ENCODE data around the gene FBXO10.
"Not testable (repeated sequence)": the region's sequence is repeated elsewhere in the genome, so short reads cannot be mapped to it uniquely, and the experiment has no call there.

Gene FBXO10

GRCh38 chr9:37508135-37508833 lies 67.9 kb downstream of the FBXO10 start:
- DNase-seq, result no peak

DNA sequence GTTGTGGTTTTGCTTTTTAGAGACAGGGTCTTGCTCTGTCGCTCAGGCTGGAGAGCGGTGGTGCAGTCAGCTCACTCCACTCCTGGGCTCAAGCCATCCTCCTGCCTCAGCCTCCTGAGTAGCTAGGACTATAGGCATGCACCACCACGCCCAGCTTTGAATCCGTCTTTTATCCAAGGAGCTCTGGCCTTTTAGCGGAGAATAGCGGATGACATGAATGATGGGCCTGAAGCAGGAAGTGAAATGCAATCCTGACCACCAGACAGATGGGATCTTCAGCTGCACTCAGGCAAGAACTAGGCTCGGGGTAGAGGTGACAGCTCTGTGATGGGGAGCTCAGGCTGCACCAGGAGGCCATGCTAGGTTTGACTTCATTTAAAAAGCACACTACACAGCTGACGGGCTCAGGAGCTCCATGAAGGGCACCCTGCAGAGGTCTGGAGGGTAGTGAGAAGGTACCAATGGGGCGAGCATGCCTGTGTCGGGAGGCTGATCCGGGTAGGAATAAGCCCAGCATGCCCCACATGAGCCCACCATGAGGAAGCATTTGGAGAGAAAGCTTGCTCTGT lies 68.5 kb downstream of the FBXO10 start:
- DNase-seq, result no peak

DNA sequence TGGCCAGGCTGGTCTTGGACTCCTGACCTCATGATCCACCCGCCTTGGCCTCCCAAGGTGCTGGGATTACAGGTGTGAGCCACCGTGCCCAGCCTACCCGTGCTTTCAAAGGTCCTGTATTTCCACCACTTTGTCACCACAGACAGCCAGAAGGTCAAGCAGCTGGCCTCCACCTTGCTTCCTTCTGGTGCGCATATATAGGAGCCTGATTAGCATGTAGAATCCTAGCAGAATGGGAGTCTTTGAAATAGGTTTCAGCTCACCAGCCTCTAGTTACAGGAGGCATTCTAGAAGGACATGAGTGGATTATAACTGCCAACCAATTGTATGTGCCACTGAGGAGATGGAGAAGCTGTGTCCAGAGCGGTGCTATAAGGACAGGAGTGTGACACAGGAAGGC lies 71.6 kb downstream of the FBXO10 start:
- no peak for DNase-seq

GRCh38 chr9:37503736-37504135 lies 72.4 kb downstream of the FBXO10 start:
- DNase-seq, result no peak

GRCh38 chr9:37501957-37502596 lies 74.1 kb downstream of the FBXO10 start:
- DNase-seq, result no peak

DNA sequence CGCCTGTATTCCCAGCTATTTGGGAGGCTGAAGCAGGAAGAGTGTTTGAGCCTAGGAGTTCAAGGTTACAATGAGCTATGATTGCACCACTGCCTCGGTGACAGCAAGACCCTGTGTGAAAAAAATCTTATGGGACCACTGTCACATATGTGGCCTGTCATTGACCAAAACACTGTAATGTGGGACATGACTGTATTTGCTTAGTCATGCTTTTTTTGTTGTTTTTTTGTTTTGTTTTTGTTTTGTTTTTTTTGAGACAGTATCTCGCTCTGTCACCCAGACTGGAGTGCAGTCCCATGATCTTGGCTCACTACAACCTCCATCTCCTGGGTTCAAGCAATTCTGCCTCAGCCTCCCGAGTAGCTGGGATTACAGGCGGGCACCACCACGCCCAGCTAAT lies 76.9 kb downstream of the FBXO10 start:
- DNase-seq, result no peak

DNA sequence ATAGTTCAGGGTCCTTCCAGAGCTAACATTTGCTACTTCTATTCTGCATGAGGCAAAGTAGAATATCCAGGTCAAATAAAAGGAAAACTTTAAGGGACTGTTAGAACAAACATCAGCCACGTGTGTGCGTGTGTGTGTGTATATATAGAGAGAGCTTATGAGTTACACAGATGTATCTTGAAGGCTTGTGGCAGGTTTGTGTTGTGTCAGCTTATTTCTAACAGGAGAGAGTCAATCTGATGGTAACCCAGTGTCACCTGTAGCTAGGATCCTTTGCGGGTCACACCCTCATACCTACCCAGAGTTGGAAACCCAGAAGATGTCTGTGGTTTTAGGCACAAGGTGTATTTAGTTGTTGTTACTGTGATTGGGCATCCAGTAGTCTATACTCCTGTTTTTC lies 77.7 kb downstream of the FBXO10 start:
- no peak for DNase-seq

DNA sequence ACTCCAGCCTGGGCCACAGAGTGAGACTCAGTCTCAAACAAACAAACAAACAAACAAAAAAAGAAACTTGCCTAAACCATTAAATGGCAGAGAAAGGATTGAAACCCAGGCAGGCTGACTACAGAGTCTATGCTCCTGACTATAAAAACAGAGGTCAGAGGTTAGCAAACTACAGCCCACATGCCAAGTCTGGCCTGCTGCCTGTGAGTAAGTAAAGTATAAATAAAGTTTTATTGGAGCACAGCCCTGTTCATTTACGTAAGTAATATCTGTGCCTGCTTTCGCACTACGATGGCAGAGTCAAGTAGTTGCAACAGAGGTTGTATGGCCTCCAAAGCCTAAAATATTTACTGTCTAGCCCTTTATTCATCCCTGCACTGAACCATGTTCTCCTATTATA lies 78.9 kb downstream of the FBXO10 start:
- DNase-seq, result no peak

DNA sequence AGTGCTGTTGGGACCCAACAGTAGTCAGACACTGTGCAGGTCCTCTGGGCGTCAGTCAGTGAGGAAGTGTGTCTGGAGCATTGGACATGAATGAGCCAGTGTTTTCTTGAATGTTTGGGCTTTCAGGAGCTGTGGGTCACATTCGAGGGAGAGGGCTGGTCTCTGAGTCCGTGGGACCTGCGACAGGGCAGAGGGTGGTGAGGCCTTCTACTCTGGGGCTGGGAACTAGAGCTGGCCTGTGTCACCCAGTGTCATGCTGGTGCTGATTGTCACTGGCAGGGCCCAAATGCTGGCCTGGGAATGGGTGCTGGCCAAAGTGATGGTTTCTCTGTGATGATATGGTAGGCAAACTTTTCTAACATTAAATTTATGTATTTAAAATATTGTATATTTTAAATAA lies 80.2 kb downstream of the FBXO10 start:
- DNase-seq, result no peak

DNA sequence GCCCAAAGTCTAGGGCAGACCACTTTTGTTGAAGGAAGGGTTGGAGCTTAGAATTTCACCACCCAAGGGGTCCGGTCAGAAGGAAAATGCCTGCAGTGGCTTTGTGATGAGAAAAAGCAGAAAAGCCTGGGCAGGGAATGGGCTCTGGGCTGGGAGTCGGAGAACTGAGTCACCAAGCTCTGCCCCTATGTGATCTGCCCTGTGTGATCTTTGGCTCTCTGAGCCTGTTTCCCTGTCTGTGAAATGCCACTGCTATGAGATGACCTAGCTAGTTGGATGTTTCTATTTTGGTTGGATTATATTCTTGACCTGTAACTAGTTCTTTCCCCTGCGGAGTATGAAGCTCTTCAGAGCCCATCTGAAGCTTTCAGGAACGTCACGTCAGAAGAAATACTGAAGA lies 80.6 kb downstream of the FBXO10 start:
- no peak for DNase-seq

DNA sequence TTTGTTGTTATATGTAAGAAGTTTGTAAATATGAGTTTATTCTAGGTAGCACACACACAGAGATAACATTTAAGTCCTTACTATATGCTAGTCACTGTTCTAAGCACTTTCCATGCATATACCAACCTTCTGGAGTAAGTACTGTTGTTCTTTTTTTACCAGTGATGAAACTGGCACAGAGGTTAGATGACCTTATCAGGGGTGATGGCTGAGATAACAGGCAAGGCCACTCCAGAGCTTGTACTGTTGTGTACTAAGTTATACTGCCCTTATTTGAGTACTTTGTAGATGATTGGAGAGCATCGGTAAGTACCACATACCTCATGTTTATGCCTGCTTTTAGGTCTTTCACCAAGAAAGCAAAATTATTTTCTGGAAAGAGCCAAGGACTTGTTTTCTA lies 84.2 kb downstream of the FBXO10 start:
- no peak for DNase-seq

- peak; percentile 67 for DNase-seq
Measured at GRCh38 chr9:37486616-37487548, 89.3 kb downstream of the FBXO10 start.

- no peak for DNase-seq
Measured at GRCh38 chr9:37486256-37486615, 89.9 kb downstream of the FBXO10 start.

GRCh38 chr9:37485389-37486255 lies 90.6 kb downstream of the FBXO10 start, which contains the start of gene POLR1E:
Gene POLR1E (plus strand): TSS chr9:37485948. CDS start chr9:37486048, 100 bp downstream.
- peak; percentile 92 for DNase-seq

- DNase-seq, result no peak
Measured at GRCh38 chr9:37480759-37481158, 95.4 kb downstream of the FBXO10 start.

DNA sequence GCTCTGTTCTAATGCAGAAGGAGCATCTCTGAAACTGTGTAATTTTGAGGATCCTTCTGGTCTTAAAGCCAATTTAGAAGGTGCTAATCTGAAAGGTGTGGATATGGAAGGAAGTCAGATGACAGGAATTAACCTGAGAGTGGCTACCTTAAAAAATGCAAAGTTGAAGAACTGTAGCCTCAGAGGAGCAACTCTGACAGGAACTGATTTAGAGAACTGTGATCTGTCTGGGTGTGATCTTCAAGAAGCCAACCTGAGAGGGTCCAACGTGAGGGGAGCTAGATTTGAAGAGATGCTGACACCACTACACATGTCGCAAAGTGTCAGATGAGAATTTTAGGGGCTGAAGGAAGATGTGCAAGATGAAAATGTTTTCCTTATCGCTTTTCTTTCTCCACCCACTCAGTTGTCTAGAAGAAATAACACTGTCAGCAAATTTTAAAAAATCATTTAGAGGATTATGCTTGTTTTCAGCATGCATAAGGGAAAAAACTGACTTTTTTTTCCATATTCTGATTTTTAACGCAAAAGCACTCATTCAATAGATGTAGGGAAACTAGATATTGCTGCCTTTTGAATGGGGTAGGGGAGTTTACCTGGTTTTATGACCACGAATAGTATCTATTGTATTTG lies 98.1 kb downstream of the FBXO10 start:
- DNase-seq, result not testable (repeated sequence)

- not testable (repeated sequence) for DNase-seq
Measured at GRCh38 chr9:37477443-37477842, 98.7 kb downstream of the FBXO10 start.

GRCh38 chr9:37476930-37477329 lies 99.2 kb downstream of the FBXO10 start:
- DNase-seq, result no peak

DNA sequence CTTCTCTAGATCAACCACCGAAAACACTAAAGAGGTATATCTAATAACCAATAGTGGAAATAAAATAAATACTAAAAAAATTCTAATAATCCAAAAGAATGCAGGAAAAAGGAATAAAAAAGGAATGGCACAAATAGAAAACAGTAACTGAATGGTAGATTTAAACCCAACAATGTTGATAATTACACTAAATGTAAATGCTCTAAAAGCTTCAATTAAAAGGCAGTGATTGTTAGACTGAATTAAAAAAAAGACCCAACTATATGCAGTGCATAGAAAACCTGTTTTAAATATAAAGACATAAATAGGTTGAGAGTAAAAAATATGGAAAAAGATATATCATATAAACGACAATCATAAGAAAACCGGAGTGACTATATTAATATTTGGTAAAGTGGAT lies 101.7 kb downstream of the FBXO10 start:
- DNase-seq, result no peak

DNA sequence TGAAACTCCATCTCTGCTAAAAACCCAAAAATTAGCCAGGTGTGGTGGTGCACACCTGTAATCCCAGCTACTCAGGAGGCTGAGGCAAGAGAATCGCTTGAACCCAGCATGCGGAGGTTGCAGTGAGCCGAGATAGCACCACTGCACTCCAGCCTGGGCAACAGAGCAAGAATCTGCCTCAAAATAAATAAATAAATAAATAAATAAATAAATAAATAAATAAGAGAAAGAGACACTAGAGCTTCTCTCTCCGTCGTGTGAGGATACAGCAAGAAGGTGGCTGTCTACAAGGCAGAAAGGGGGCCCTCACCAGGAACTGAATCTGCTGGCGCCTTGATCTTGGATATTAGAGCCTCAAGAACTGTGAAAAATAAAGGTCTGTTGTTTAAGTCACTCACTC lies 102.2 kb downstream of the FBXO10 start:
- not testable (repeated sequence) for DNase-seq

DNA sequence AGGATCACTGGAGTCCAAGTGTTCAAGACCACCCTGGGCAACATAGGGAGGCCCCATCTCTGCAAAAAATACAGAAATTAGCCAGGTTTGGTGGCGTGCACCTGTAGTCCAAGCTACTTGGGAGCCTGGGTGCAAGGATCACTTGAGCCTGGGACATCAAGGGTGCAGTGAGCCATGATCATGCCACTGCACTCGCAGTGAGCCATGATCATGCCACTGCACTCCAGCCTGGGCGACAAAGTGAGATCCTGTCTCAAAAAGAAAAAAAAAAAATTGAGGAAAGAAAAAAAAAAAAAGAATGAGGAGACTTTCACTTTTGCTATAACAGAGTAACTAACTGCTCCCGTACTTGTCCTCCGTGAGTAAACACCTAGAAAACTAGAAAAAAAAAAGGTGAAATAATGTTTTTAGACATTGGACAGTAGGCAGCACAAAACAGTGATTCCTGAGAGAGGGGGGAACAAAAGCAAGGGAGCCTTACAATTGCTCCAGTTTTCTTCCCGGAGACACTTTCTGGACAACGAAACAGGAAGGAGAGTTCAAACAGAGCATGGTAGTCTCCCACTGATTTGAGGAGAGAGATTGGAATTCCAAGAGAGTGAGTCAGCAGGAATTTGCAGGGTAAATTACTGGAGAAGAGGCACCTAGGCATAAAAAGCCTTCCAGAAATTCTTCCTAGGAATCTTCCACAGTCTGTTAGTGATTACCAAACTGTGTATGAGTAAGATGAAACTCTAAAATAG lies 104.1 kb downstream of the FBXO10 start:
- no peak for DNase-seq
